B cell (primary cell): ENCODE measurements around the gene FYN. TPM values are rescaled to one million over a fixed set of nuclear protein-coding genes. Genes with fewer than 3 reads are reported as not detected.
"Not testable (repeated sequence)": the region's sequence is repeated elsewhere in the genome, so short reads cannot be mapped to it uniquely, and the experiment has no call there.

Experiments used
- ATAC-seq: fragments of 200-7000 bp; cut with Tn5 transposase; one replicate; pipeline ENCODE4 v1.10.0; 2021; ENCODE audit warnings: low read depth, mild to moderate bottlenecking, moderate number of reproducible peaks, moderate library complexity
- CTCF ChIA-PET: fragments of 350-600 bp; sonication (Branson Sonifier 250); formaldehyde crosslinking; loops from one replicate; lab custom pipeline; 2021; ENCODE audit warnings: antibody characterized with exemption, inconsistent platforms; lab: Charles Lee
- POLR2A ChIA-PET: fragments of 350-600 bp; sonication (Branson Sonifier 250); formaldehyde crosslinking; loops from one replicate; lab custom pipeline; 2021; ENCODE audit warnings: antibody characterized with exemption; lab: Charles Lee
- DNase-seq: peaks from one replicate; pipeline ENCODE4 v3.0.0; 2013
- H2AFZ ChIP-seq: 2 replicates; pipeline ENCODE4 v1.6.1; 2012; ENCODE audit warnings: mild to moderate bottlenecking, low read depth, low read length; ENCODE audit not compliant: insufficient read depth, poor library complexity, severe bottlenecking
- H3K27ac ChIP-seq, 2 donors: 1 replicate in 1 of 2; 2 replicates in 1 of 2; pipeline ENCODE4 v1.5.1; 2012 to 2013; ENCODE audit warnings: low read length in 2 of 2, mild to moderate bottlenecking in 2 of 2, moderate library complexity in 1 of 2
- H3K27me3 ChIP-seq, 4 experiments: fragments of 200-600 bp in 1 of 4; sonication (generic) in 1 of 4; replicated peaks in 1 of 4; 1 replicate in 2 of 4; 2 replicates in 2 of 4; pipeline versions ENCODE4 v1.6.1 to v1.7.0; 2013 to 2016; ENCODE audit warnings: low read length in 3 of 4, mild to moderate bottlenecking in 2 of 4, mixed read lengths in 1 of 4, moderate library complexity in 1 of 4; ENCODE audit not compliant: insufficient read depth in 4 of 4, control insufficient read depth in 3 of 4; ENCODE audit errors: control extremely low read depth in 1 of 4
- H3K36me3 ChIP-seq, 2 experiments: replicated peaks in 1 of 2; 1 replicate in 1 of 2; 2 replicates in 1 of 2; pipeline versions ENCODE4 v1.6.1 to v1.7.1; 2013; ENCODE audit warnings: low read length in 1 of 2; ENCODE audit not compliant: insufficient read depth in 2 of 2, control insufficient read depth in 1 of 2; ENCODE audit errors: control extremely low read depth in 1 of 2, extremely low read depth in 1 of 2
- H3K4me1 ChIP-seq, 2 donors: fragments of 200-600 bp in 1 of 2; sonication (generic) in 1 of 2; 1 replicate in 1 of 2; 2 replicates in 1 of 2; pipeline versions ENCODE4 v1.5.1 to v1.6.1; 2013 to 2017; ENCODE audit warnings: low read length in 2 of 2; ENCODE audit not compliant: control insufficient read depth in 2 of 2, insufficient read depth in 2 of 2
- H3K4me2 ChIP-seq: replicated peaks from 2 replicates; pipeline ENCODE3; 2012; ENCODE audit warnings: mild to moderate bottlenecking, low read depth, low read length; ENCODE audit not compliant: poor library complexity, severe bottlenecking
- H3K4me3 ChIP-seq, 5 experiments: fragments of 200-600 bp in 1 of 5; sonication (generic) in 1 of 5; 1 replicate in 3 of 5; 2 replicates in 2 of 5; pipeline versions ENCODE4 v1.5.1 to v1.7.0; 2011 to 2016; ENCODE audit warnings: low read length in 4 of 5, mild to moderate bottlenecking in 4 of 5, low read depth in 2 of 5, control low read depth in 1 of 5, moderate library complexity in 1 of 5; ENCODE audit not compliant: insufficient read depth in 1 of 5; ENCODE audit errors: control extremely low read depth in 1 of 5, extremely low read depth in 1 of 5
- H3K79me2 ChIP-seq: fragments of 200-600 bp; sonication (generic); one replicate; pipeline ENCODE4 v1.6.0; 2016; ENCODE audit warnings: low read length; ENCODE audit not compliant: control insufficient read depth, insufficient read depth
- H3K9ac ChIP-seq: fragments of 200-600 bp; sonication (generic); 2 replicates; pipeline ENCODE4 v1.6.1; 2017; ENCODE audit warnings: mild to moderate bottlenecking, low read length, moderate library complexity
- H3K9me3 ChIP-seq, 3 donors: one replicate each; pipeline versions ENCODE4 v1.6.1 to v1.7.1; 2013; ENCODE audit warnings: low read length in 2 of 3; ENCODE audit not compliant: control insufficient read depth in 2 of 3, insufficient read depth in 1 of 3; ENCODE audit errors: control extremely low read depth in 1 of 3
- H4K20me1 ChIP-seq: 2 replicates; pipeline ENCODE4 v1.6.0; 2012; ENCODE audit warnings: mild to moderate bottlenecking, low read length; ENCODE audit not compliant: insufficient read depth, control insufficient read depth, poor library complexity, severe bottlenecking
- H3K27ac Mint-ChIP-seq: one replicate; pipeline ENCODE4 v1.8.0; 2021; ENCODE audit warnings: mixed read lengths
- H3K27me3 Mint-ChIP-seq: one replicate; pipeline ENCODE4 v1.8.0; 2021; ENCODE audit warnings: mixed read lengths
- H3K4me1 Mint-ChIP-seq: one replicate; pipeline ENCODE4 v1.8.0; 2021; ENCODE audit warnings: mixed read lengths
- H3K4me3 Mint-ChIP-seq: one replicate; pipeline ENCODE4 v1.8.0; 2021; ENCODE audit warnings: mixed read lengths
- H3K9me3 Mint-ChIP-seq: one replicate; pipeline ENCODE4 v1.8.0; 2022; ENCODE audit warnings: mixed read lengths; ENCODE audit not compliant: insufficient read depth
- EZH2 ChIP-seq: IDR thresholded peaks from 2 replicates; pipeline ENCODE4 v1.6.1; 2012; ENCODE audit warnings: borderline replicate concordance, low read depth, mild to moderate bottlenecking, moderate library complexity, low read length; ENCODE audit not compliant: insufficient read depth, poor library complexity, severe bottlenecking
- WGBS: methylation state at CpG from one replicate; pipeline ENCODE4 v1.1.5; 2013; ENCODE audit warnings: missing lambda C conversion rate; ENCODE audit not compliant: insufficient coverage; 5-methylcytosine and 5-hydroxymethylcytosine counted together
- intact Hi-C: fragments of 100-400 bp; cut with micrococcal nuclease; formaldehyde crosslinking; loops from one replicate; pipeline ENCODE4 v1.10.0; 2022
- polyA plus RNA-seq: library from polyadenylated mRNA; depleted of rRNA; stranded (reverse); fragments of >200 nt; gene quantifications from 2 replicates; pipeline ENCODE4 v1.2.3, GENCODE V29; 2012
- total RNA-seq, 2 donors: library from RNA; stranded (reverse); fragments of 120-200 nt in 1 of 2; gene quantifications; 1 replicate in 1 of 2; 2 replicates in 1 of 2; pipeline versions ENCODE4 v1.2.3 to v1.2.4, GENCODE V29; 2013 to 2022
- TF ChIP-seq, protein P1 (sequence below): fragments of 200-600 bp; IDR thresholded peaks from one replicate; pipeline ENCODE4 v1.8.0; 2022; ENCODE audit warnings: antibody characterized with exemption, mild to moderate bottlenecking

Gene FYN
- total and polyA plus RNA-seq, 2 donors (not counting 1 experiment from before 2014, with no cell fraction given), result 54.1 to 94.0 TPM

DNA sequence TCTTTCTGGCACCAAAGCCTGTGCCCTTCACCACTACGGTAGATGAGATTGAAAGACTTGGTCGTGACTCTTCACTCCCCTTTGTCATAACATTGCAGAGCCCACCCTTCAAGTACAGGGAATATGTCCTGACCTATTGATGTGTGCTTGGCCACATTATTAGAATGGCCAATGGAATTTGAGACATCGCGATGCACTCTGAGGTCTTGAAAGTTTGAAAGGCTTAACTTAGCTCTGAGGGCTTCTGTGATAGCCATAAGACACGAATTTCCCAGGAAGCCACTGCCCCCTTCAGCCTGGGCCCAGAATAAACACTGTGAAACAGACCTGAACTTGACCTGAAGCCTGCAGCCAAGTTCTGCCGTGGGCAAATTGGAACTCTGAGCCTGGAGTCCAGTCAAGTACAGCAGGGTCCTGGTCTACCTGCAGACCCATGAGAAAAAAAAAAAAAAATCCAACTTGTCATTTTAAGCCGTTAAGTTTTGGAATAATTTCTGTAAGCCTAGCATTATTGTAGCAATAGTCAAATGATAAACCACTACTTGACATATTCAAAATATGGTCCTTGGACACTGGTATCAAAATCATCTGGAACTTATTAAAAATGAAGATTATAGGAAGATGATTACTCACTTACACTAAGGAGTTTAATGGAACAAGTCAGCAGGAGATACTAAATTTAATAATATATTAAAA lies 230.6 kb downstream of the FYN start:
- WGBS, result 43% methylated on average over 4 of the region's 7 CpGs
- Mint-ChIP-seq H3K27me3 (no peaks in the 10 kb centered on the region), H3K9me3 (no peaks in the 10 kb centered on the region), H3K4me3 (no peak overlapping the region), H3K27ac (no peak overlapping the region), H3K4me1 (no peaks in the 10 kb centered on the region)
- H3K27ac ChIP-seq, result no peak overlapping the region
- CTCF ChIA-PET, result interaction anchor here (0.6 to 2.3 kb wide), 7 partner anchors 49 to 961 kb away, joined by 3 to 13 read pairs (median 3); a partner anchor contains a TSS
- H3K4me2 ChIP-seq, result no peak overlapping the region
- no peak overlapping the region for H3K4me3 ChIP-seq
- DNase-seq, result peak; percentile 60
- H3K9ac ChIP-seq, result no peak overlapping the region
- TF ChIP-seq, protein P1, sequence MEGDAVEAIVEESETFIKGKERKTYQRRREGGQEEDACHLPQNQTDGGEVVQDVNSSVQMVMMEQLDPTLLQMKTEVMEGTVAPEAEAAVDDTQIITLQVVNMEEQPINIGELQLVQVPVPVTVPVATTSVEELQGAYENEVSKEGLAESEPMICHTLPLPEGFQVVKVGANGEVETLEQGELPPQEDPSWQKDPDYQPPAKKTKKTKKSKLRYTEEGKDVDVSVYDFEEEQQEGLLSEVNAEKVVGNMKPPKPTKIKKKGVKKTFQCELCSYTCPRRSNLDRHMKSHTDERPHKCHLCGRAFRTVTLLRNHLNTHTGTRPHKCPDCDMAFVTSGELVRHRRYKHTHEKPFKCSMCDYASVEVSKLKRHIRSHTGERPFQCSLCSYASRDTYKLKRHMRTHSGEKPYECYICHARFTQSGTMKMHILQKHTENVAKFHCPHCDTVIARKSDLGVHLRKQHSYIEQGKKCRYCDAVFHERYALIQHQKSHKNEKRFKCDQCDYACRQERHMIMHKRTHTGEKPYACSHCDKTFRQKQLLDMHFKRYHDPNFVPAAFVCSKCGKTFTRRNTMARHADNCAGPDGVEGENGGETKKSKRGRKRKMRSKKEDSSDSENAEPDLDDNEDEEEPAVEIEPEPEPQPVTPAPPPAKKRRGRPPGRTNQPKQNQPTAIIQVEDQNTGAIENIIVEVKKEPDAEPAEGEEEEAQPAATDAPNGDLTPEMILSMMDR, result peak; percentile 35
- TF ChIP-seq EZH2, result no peak
- POLR2A ChIA-PET, result no interaction called here
- peak overlapping the region; percentile 21 for H2AFZ ChIP-seq
- peaks cover 0 to 5% of the 10 kb centered on the region in 2 donors for H3K4me1 ChIP-seq
- no peaks in the 10 kb centered on the region for H4K20me1 ChIP-seq
- no peaks in the 10 kb centered on the region for H3K79me2 ChIP-seq
- no peaks in the 10 kb centered on the region for H3K36me3 ChIP-seq
- H3K27me3 ChIP-seq, result no peaks in the 10 kb centered on the region
- H3K9me3 ChIP-seq, result peaks cover 0 to 4% (median 0%) of the 10 kb centered on the region in 3 donors
- ATAC-seq, result peak; percentile 43
- intact Hi-C loops, result no loop called here

DNA sequence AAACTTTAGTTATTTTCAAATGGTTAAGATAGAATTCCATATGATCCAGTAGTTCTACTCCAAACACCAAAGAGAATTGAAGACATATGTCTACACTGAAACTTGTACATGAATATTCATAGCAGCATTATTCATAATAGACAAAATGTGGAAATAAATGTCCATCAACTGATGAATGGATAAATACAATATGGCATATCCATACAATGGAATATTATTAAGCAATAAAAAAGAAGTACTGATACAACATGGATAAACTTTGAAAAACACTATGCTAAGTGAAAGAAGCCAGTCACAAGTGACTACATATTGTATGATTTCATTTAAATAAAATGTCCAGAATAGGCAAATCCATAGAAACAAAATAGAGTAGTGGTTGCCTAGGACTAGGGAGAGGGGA lies 234.0 kb downstream of the FYN start:
- DNase-seq (no peak), ATAC-seq (no peak)
- Histone ChIP-seq H3K79me2 (no peaks in the 10 kb centered on the region), H2AFZ (no peak overlapping the region), H3K27ac (no peak overlapping the region), H3K4me1 (peaks cover 0 to 5% of the 10 kb centered on the region in 2 donors), H3K9ac (no peak overlapping the region), H3K4me3 (no peak overlapping the region), H3K4me2 (no peak overlapping the region), H3K9me3 (no peaks in the 10 kb centered on the region), H3K27me3 (no peaks in the 10 kb centered on the region), H3K36me3 (no peaks in the 10 kb centered on the region), H4K20me1 (no peaks in the 10 kb centered on the region)
- POLR2A ChIA-PET, result no interaction called here
- CTCF ChIA-PET, result no interaction called here
- no peak overlapping the region for H3K27ac Mint-ChIP-seq
- no peak for TF ChIP-seq EZH2
- TF ChIP-seq, protein P1, result no peak
- H3K27me3 Mint-ChIP-seq, result no peaks in the 10 kb centered on the region
- H3K4me3 Mint-ChIP-seq, result no peak overlapping the region
- H3K4me1 Mint-ChIP-seq, result no peaks in the 10 kb centered on the region
- intact Hi-C loops, result no loop called here
- no peaks in the 10 kb centered on the region for H3K9me3 Mint-ChIP-seq

DNA sequence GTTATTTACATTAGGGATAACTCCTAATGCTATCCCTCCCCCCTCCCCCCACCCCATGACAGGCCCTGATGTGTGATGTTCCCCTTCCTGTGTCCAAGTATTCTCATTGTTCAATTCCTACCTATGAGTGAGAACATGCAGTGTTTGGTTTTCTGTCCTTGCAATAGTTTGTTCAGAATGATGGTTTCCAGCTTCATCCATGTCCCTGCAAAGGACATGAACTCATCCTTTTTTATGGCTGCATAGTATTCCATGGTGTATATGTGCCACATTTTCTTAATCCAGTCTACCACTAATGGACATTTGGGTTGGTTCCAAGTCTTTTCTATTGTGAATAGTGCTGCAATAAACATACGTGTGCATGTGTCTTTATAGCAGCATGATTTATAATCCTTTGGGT lies 238.3 kb downstream of the FYN start:
- H3K4me3 Mint-ChIP-seq, CTCF ChIA-PET, H3K27ac Mint-ChIP-seq, H3K27ac ChIP-seq, H3K79me2 ChIP-seq, H2AFZ ChIP-seq, H3K4me2 ChIP-seq, H3K4me1 Mint-ChIP-seq, H3K27me3 ChIP-seq, intact Hi-C loops, H4K20me1 ChIP-seq, DNase-seq, H3K36me3 ChIP-seq, H3K4me1 ChIP-seq, H3K9me3 Mint-ChIP-seq, ATAC-seq, H3K9me3 ChIP-seq, POLR2A ChIA-PET, H3K9ac ChIP-seq, H3K4me3 ChIP-seq: not testable (repeated sequence)
- peaks cover 14% of the 10 kb centered on the region for H3K27me3 Mint-ChIP-seq
- WGBS, result no CpG with 5 or more reads among the region's 1 CpG
